ENCODE data around the gene LHFPL6. TPM values are rescaled to one million over a fixed set of nuclear protein-coding genes. Genes with fewer than 3 reads are reported as not detected.

LHFPL6 gene
- total RNA-seq, 2 donors from 2014 or later, result 7.5 to 40.0 TPM

DNA sequence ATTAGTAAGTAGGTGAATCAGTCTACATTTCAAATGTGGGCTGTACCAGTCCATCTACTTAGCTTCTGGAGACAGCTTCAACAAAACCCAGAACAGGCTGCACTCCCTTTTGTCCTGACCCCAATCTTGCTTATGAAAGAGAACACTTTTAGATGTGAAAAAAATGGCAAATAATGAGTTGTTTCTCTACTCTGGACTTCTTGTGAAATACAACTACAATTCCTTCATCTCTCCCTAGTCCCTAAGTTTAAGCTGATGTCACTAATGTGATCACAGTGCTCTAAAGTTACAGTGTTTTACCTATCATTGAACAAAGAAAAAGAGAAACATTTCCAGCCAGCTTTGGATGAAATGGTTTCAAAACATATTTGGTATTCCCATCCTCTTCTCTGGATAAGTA is 183.9 kb downstream of the LHFPL6 start:
- no peaks in the 10 kb centered on the region for H3K36me3 ChIP-seq
- no peaks in the 10 kb centered on the region for H3K9me3 ChIP-seq
- intact Hi-C loops (cut with DNase I), result loop anchor here (5.0 to 10.0 kb wide), 2 partner anchors 183 to 274 kb away; partner anchors contain the start of gene LHFPL6
- no peak overlapping the region for H3K4me3 ChIP-seq
- TF ChIP-seq POLR2AphosphoS5 (IDR thresholded peaks at IDR 0.05), result no peak
- TF ChIP-seq POLR2A (IDR thresholded peaks at IDR 0.05), result no peak
- no peaks in the 10 kb centered on the region for H3K4me1 ChIP-seq (replicated peaks)
- H3K27me3 ChIP-seq (replicated peaks; ENCODE audit: insufficient read depth), result no peaks in the 10 kb centered on the region
- no peak overlapping the region for H3K27ac ChIP-seq
- no peak for DNase-seq (ENCODE audit: low spot score)

DNA sequence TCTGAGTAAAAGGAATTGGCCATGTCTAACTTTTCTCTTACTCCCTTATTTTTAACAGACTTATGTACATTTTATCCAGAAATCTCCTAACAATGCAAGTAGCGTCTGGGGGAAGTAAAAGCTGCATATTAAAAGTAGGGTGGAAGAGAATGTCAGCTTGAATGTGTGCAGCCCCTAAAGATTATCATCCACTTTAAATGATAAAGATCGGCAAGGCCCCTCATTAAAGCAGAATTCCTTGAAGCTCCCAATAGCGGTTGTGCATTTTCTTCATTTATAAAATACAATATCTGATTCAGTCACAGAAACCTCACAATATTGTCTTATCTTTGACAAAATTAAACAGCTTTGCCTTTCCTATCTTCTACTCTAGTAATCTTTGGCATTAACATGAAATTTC is 184.6 kb downstream of the LHFPL6 start:
- Histone ChIP-seq H3K27me3 (replicated peaks; ENCODE audit: insufficient read depth) (no peaks in the 10 kb centered on the region), H3K4me1 (replicated peaks) (no peaks in the 10 kb centered on the region), H3K36me3 (no peaks in the 10 kb centered on the region), H3K9me3 (no peaks in the 10 kb centered on the region), H3K4me3 (no peak overlapping the region), H3K27ac (no peak overlapping the region)
- intact Hi-C loops (cut with DNase I), result loop anchor here (5.0 to 10.0 kb wide), 2 partner anchors 184 to 274 kb away; partner anchors contain the start of gene LHFPL6
- TF ChIP-seq, protein P1, sequence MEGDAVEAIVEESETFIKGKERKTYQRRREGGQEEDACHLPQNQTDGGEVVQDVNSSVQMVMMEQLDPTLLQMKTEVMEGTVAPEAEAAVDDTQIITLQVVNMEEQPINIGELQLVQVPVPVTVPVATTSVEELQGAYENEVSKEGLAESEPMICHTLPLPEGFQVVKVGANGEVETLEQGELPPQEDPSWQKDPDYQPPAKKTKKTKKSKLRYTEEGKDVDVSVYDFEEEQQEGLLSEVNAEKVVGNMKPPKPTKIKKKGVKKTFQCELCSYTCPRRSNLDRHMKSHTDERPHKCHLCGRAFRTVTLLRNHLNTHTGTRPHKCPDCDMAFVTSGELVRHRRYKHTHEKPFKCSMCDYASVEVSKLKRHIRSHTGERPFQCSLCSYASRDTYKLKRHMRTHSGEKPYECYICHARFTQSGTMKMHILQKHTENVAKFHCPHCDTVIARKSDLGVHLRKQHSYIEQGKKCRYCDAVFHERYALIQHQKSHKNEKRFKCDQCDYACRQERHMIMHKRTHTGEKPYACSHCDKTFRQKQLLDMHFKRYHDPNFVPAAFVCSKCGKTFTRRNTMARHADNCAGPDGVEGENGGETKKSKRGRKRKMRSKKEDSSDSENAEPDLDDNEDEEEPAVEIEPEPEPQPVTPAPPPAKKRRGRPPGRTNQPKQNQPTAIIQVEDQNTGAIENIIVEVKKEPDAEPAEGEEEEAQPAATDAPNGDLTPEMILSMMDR (IDR thresholded peaks at IDR 0.05), result no peak
- TF ChIP-seq POLR2A (IDR thresholded peaks at IDR 0.05) (no peak), POLR2AphosphoS5 (IDR thresholded peaks at IDR 0.05) (no peak)
- WGBS, result 81% methylated on average over 3 of the region's 3 CpGs
- DNase-seq (ENCODE audit: low spot score), result no peak

DNA sequence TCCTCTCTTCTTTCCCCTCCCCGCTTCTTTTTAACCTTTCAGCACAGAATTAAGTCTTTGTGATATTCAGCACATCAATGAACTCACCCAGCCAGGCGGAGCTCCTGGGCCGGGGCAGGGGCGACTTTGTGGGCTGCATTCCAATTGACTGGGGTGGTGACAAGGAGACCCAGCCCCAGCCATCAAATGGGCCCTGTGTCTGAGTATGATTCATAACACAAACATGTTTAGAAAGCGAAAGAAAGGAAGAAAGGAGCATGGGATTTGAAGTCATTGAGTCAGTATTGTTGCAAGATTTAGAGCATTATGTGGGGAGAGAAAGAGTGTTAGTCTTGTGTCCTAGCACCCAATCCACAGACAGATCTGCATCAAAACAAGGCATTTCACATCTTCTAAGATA is 185.3 kb downstream of the LHFPL6 start:
- Histone ChIP-seq H3K36me3 (no peaks in the 10 kb centered on the region), H3K9me3 (no peaks in the 10 kb centered on the region), H3K4me3 (no peak overlapping the region), H3K4me1 (replicated peaks) (no peaks in the 10 kb centered on the region), H3K27me3 (replicated peaks; ENCODE audit: insufficient read depth) (no peaks in the 10 kb centered on the region), H3K27ac (no peak overlapping the region)
- DNase-seq (ENCODE audit: low spot score), result no peak
- intact Hi-C loops (cut with DNase I), result loop anchor here (5.0 to 10.0 kb wide), 2 partner anchors 185 to 273 kb away; partner anchors contain the start of gene LHFPL6
- TF ChIP-seq POLR2A (IDR thresholded peaks at IDR 0.05) (no peak), POLR2AphosphoS5 (IDR thresholded peaks at IDR 0.05) (no peak)
- TF ChIP-seq, protein P1 (IDR thresholded peaks at IDR 0.05), result no peak
- 82% methylated on average over 5 of the region's 5 CpGs for WGBS

DNA sequence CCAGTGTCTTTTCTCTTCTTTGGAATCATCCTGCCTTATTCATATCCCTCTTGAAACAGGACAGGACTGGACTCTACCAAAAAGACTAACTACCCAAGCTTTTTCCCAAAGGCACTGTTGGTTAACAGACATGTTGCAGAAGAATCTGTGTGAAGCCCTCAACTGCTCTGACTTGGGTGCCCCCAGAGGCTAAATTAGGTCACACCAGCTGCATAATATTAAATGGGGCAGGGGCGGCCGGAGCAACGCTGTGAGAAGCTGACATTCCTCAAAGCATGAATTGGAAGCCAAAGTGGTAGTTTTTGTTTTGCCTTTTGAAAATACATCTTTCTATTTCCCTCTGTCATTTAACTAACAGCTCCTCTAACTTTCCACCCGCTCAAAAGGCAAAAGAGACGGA is 185.9 kb downstream of the LHFPL6 start:
- Histone ChIP-seq H3K4me3 (no peak overlapping the region), H3K4me1 (replicated peaks) (no peaks in the 10 kb centered on the region), H3K36me3 (no peaks in the 10 kb centered on the region), H3K9me3 (no peaks in the 10 kb centered on the region), H3K27me3 (replicated peaks; ENCODE audit: insufficient read depth) (no peaks in the 10 kb centered on the region), H3K27ac (no peak overlapping the region)
- intact Hi-C loops (cut with DNase I), result loop anchor here (5.0 to 10.0 kb wide), 2 partner anchors 185 to 272 kb away; partner anchors contain the start of gene LHFPL6
- DNase-seq (ENCODE audit: low spot score), result no peak
- TF ChIP-seq POLR2A (IDR thresholded peaks at IDR 0.05) (no peak), POLR2AphosphoS5 (IDR thresholded peaks at IDR 0.05) (no peak)
- TF ChIP-seq, protein P1 (IDR thresholded peaks at IDR 0.05), result no peak
- WGBS, result 59% methylated on average over 5 of the region's 5 CpGs

DNA sequence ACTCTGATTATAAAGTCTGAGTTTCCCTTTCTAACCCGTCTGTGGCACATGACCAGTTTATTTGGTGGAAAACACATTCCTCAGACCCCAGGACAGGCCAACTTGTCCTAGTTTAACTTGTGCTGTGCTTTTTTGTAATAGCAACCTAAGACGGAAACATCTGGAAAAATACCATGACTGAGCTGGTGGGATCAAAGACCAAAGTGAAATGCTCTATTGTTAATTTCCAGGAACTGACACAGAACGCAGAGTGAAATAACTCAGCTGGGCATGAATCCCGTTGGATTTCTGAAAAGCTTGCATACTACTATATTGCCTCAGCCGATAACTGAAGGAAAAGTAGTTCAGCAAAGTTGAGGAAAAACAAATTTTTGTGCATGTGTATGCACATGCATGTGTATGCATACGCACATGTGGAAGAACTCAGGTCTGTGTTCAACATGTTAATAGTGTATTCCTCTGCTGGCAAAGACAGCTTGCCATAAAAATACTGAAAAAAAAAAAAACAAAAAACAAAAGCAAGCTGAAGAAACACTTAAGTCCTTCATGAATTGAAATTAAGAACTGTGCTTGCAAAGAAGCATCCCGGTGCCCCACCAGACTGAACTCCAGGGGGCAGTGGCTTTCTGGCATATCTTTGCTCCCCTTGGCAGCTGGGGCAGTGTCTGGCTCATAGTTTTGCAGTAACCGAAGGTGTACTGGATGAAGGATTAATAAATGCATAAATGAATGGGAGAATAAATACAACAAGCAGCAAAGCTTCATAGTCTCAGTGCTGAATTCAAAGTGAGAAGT is 187.8 kb downstream of the LHFPL6 start:
- peak; percentile 23 for DNase-seq (ENCODE audit: low spot score)
- H3K27ac ChIP-seq, result peak overlapping the region in 1 of 2 donors; percentile 3
- intact Hi-C loops (cut with DNase I), result loop anchor here (5.0 to 10.0 kb wide), 2 partner anchors 187 to 270 kb away; partner anchors contain the start of gene LHFPL6
- WGBS, result 26% methylated on average over 8 of the region's 8 CpGs
- no peaks in the 10 kb centered on the region for H3K4me1 ChIP-seq (replicated peaks)
- no peaks in the 10 kb centered on the region for H3K27me3 ChIP-seq (replicated peaks; ENCODE audit: insufficient read depth)
- peak; percentile 16 for TF ChIP-seq POLR2AphosphoS5 (IDR thresholded peaks at IDR 0.05)
- TF ChIP-seq POLR2A (IDR thresholded peaks at IDR 0.05), result no peak
- TF ChIP-seq, protein P1 (IDR thresholded peaks at IDR 0.05), result peak in 3 of 4 experiments; percentile 23 to 35 (median 31)
- H3K36me3 ChIP-seq, result no peaks in the 10 kb centered on the region
- H3K9me3 ChIP-seq, result no peaks in the 10 kb centered on the region
- H3K4me3 ChIP-seq, result no peak overlapping the region

All from prostate gland (tissue), 2 donors.